DND-41 (cell line): ENCODE data around the gene CD200R1L.

Experiments used
- ATAC-seq: fragments of 200-7000 bp; cut with Tn5 transposase; 3 replicates; pipeline ENCODE4 v1.9.1; 2021; ENCODE audit warnings: low read depth; ENCODE audit not compliant: insufficient read depth
- DNase-seq: peaks from one replicate; pipeline ENCODE4 v3.0.0-alpha.2; 2020
- H2AFZ ChIP-seq: 2 replicates; pipeline ENCODE4 v1.6.0; 2012; ENCODE audit warnings: low read depth, low read length
- H3K27ac ChIP-seq: 2 replicates; pipeline ENCODE4 v1.5.1; 2012; ENCODE audit warnings: low read length, inconsistent platforms
- H3K27me3 ChIP-seq: fragments of 200-600 bp; sonication (generic); 2 replicates; pipeline ENCODE4 v1.6.0; 2012; ENCODE audit warnings: low read length, mild to moderate bottlenecking, inconsistent platforms; ENCODE audit not compliant: insufficient read depth, poor library complexity
- H3K36me3 ChIP-seq: 2 replicates; pipeline ENCODE4 v1.5.1; 2012; ENCODE audit warnings: low read length, inconsistent platforms; ENCODE audit not compliant: insufficient read depth
- H3K4me1 ChIP-seq: 2 replicates; pipeline ENCODE4 v1.5.1; 2012; ENCODE audit warnings: mild to moderate bottlenecking, low read length; ENCODE audit not compliant: insufficient read depth
- H3K4me2 ChIP-seq: 2 replicates; pipeline ENCODE4 v1.6.0; 2012; ENCODE audit warnings: mild to moderate bottlenecking, moderate library complexity, low read length, inconsistent platforms; ENCODE audit not compliant: insufficient read depth
- H3K4me3 ChIP-seq, 2 experiments: fragments of 200-600 bp in 1 of 2; shearing (Covaris generic) in 1 of 2; 2 replicates each; pipeline ENCODE4 v1.5.1; 2012 to 2016; ENCODE audit warnings: inconsistent platforms in 2 of 2, low read length in 2 of 2, mild to moderate bottlenecking in 2 of 2, low read depth in 1 of 2, moderate library complexity in 1 of 2
- H3K79me2 ChIP-seq: 2 replicates; pipeline ENCODE4 v1.6.0; 2012; ENCODE audit warnings: low read length, inconsistent platforms; ENCODE audit not compliant: insufficient read depth
- H3K9ac ChIP-seq: 2 replicates; pipeline ENCODE4 v1.6.0; 2012; ENCODE audit warnings: low read depth, mild to moderate bottlenecking, inconsistent platforms, low read length, moderate library complexity
- H3K9me3 ChIP-seq: 2 replicates; pipeline ENCODE4 v1.5.1; 2012; ENCODE audit warnings: low read length, moderate library complexity, mild to moderate bottlenecking, inconsistent platforms; ENCODE audit not compliant: insufficient read depth, severe bottlenecking
- H4K20me1 ChIP-seq: 2 replicates; pipeline ENCODE4 v1.6.0; 2012; ENCODE audit warnings: low read length; ENCODE audit not compliant: insufficient read depth
- EZH2 ChIP-seq: IDR thresholded peaks from 3 replicates; pipeline ENCODE4 v1.6.1; 2012; ENCODE audit warnings: borderline replicate concordance, low read depth, mild to moderate bottlenecking, moderate library complexity, low read length, inconsistent platforms; ENCODE audit not compliant: severe bottlenecking
- TF ChIP-seq, protein P1 (sequence below): IDR thresholded peaks from 2 replicates; pipeline ENCODE4 v1.5.1; 2012; ENCODE audit warnings: borderline replicate concordance, low read length, moderate library complexity, mild to moderate bottlenecking; ENCODE audit not compliant: poor library complexity, severe bottlenecking; ENCODE audit errors: extremely low read depth

The CD200R1L gene

GRCh38 chr3:112786002-112786590 is 60.6 kb downstream of the CD200R1L start:
- no peak overlapping the region for H3K9ac ChIP-seq
- H2AFZ ChIP-seq: no peak overlapping the region
- H3K4me2 ChIP-seq: no peak overlapping the region
- H3K36me3 ChIP-seq: no peaks in the 10 kb centered on the region
- no peaks in the 10 kb centered on the region for H3K4me1 ChIP-seq
- no peaks in the 10 kb centered on the region for H3K9me3 ChIP-seq
- no peak overlapping the region for H3K4me3 ChIP-seq
- ATAC-seq (no peak), DNase-seq (no peak)
- TF ChIP-seq, protein P1, sequence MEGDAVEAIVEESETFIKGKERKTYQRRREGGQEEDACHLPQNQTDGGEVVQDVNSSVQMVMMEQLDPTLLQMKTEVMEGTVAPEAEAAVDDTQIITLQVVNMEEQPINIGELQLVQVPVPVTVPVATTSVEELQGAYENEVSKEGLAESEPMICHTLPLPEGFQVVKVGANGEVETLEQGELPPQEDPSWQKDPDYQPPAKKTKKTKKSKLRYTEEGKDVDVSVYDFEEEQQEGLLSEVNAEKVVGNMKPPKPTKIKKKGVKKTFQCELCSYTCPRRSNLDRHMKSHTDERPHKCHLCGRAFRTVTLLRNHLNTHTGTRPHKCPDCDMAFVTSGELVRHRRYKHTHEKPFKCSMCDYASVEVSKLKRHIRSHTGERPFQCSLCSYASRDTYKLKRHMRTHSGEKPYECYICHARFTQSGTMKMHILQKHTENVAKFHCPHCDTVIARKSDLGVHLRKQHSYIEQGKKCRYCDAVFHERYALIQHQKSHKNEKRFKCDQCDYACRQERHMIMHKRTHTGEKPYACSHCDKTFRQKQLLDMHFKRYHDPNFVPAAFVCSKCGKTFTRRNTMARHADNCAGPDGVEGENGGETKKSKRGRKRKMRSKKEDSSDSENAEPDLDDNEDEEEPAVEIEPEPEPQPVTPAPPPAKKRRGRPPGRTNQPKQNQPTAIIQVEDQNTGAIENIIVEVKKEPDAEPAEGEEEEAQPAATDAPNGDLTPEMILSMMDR: no peak
- TF ChIP-seq EZH2: no peak
- no peak overlapping the region for H3K27ac ChIP-seq
- no peaks in the 10 kb centered on the region for H4K20me1 ChIP-seq
- no peaks in the 10 kb centered on the region for H3K27me3 ChIP-seq
- no peaks in the 10 kb centered on the region for H3K79me2 ChIP-seq

DNA sequence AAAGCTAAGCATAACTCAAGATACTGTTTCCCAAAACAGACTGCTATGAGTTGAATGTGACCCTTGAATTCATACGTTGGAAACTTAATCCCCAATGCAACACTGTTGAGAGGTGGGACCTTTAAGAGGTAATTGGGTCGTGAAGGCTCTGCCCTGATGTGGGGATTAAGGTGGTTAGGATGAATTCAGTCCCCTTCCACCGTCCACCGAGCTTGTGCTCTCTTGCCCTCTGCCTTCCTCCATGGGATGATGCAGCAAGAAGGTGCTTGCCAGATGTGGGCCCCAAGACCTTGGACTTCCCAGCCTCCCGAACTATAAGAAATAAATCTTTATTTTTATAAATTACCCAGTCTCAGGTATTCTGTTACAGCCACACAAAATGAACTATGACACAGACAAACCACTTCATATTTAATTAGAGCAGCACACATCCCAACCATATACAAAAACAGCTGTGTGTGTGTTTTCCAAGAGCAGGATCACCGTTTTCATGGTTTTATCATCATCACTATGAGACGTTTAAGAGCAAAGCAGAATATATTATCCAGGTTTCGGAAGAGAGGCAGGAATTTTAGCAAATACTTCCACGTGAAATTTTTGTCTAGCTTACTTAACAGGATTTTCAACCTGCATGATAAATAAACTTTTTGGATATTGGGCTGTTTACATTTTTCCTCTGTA is 61.2 kb downstream of the CD200R1L start:
- Histone ChIP-seq H3K4me1 (no peaks in the 10 kb centered on the region), H2AFZ (no peak overlapping the region)

DNA sequence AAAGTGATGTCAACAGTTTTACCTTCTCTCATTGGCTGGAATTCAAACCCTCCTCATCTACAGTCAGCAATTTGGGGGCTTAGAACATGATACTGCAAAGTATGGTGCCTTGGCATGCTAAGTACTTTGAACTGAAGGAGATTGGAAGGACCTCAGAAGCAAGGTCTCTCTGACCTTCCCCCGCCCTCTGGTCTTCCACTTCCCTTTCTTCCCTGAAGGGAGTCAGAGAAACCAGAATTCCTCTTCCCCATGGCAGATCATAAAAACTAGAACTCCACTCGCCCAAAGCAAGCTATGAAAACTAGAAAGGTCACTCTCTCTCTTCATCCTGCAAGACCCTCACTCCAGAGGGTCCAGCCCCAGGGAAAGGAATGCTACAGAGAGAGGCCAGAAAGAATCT is 64.2 kb downstream of the CD200R1L start:
- H2AFZ ChIP-seq: no peak overlapping the region
- no peaks in the 10 kb centered on the region for H3K79me2 ChIP-seq
- H3K27ac ChIP-seq: no peak overlapping the region
- H3K36me3 ChIP-seq: no peaks in the 10 kb centered on the region
- no peaks in the 10 kb centered on the region for H3K9me3 ChIP-seq
- TF ChIP-seq, protein P1: no peak
- TF ChIP-seq EZH2: no peak
- ATAC-seq (no peak), DNase-seq (no peak)
- no peaks in the 10 kb centered on the region for H4K20me1 ChIP-seq
- no peaks in the 10 kb centered on the region for H3K27me3 ChIP-seq
- H3K4me2 ChIP-seq: no peak overlapping the region
- no peaks in the 10 kb centered on the region for H3K4me1 ChIP-seq
- no peak overlapping the region for H3K9ac ChIP-seq
- no peak overlapping the region for H3K4me3 ChIP-seq

More for the DNA sequence above, 61.2 kb downstream of the CD200R1L start:
- no peaks in the 10 kb centered on the region for H3K27me3 ChIP-seq
- no peak overlapping the region for H3K4me2 ChIP-seq
- H3K36me3 ChIP-seq: no peaks in the 10 kb centered on the region
- TF ChIP-seq EZH2: no peak
- TF ChIP-seq, protein P1: no peak
- no peak overlapping the region for H3K4me3 ChIP-seq
- no peaks in the 10 kb centered on the region for H4K20me1 ChIP-seq
- no peak overlapping the region for H3K9ac ChIP-seq
- ATAC-seq (no peak), DNase-seq (no peak)
- H3K79me2 ChIP-seq: no peaks in the 10 kb centered on the region
- H3K27ac ChIP-seq: no peak overlapping the region
- no peaks in the 10 kb centered on the region for H3K9me3 ChIP-seq
